HCT116 (cell line): ENCODE data around the gene IFNL3. TPM values are rescaled to one million over a fixed set of nuclear protein-coding genes. Genes with fewer than 3 reads are reported as not detected.

Experiments
- ATAC-seq: fragments of 200-7000 bp; cut with Tn5 transposase; 2 replicates; pipeline ENCODE4 v1.9.1; 2020; ENCODE audit warnings: mild to moderate bottlenecking, moderate library complexity
- BruUV-seq: library from RNA; stranded (reverse); fragments of 400-500 nt; replicated peaks from 2 replicates; lab custom pipeline; 2021; lab: Mats Ljungman, UMichigan
- CTCF ChIA-PET: fragments of 300-600 bp; sonication (Branson Sonifier 250); formaldehyde crosslinking; loops from one replicate; lab custom pipeline; 2021; ENCODE audit warnings: antibody characterized with exemption; lab: Charles Lee
- POLR2A ChIA-PET: fragments of 300-600, 350-600 bp; sonication (Branson Sonifier 250); formaldehyde crosslinking; loops from one replicate; lab custom pipeline; 2021; ENCODE audit warnings: antibody characterized with exemption; lab: Charles Lee
- RAD21 ChIA-PET, 2 experiments: fragments of 300-600 bp; sonication (Branson Sonifier 250); formaldehyde crosslinking; loops; one replicate each; lab custom pipeline; 2023; ENCODE audit warnings: low total read pairs in 2 of 2; ENCODE audit not compliant: uncharacterized antibody in 2 of 2, unreplicated experiment in 2 of 2, low non-redundant PET in 1 of 2; lab: Charles Lee
- DNase-seq: peaks from one replicate; pipeline ENCODE4 v3.0.0-alpha.2; 2010; ENCODE audit warnings: low read depth, low spot score
- H2AFZ ChIP-seq: fragments of 200-600 bp; shearing (Covaris generic), sonication (generic); 2 replicates; pipeline ENCODE4 v1.6.1; 2017; ENCODE audit warnings: low read depth, mixed run types, mixed read lengths, antibody characterized with exemption, low read length; ENCODE audit not compliant: poor library complexity, severe bottlenecking
- H3K27ac ChIP-seq: 2 replicates; pipeline ENCODE4 v1.5.1; 2012; ENCODE audit warnings: low read depth, low read length
- H3K27me3 ChIP-seq: fragments of 200-600 bp; sonication (generic); 2 replicates; pipeline ENCODE4 v1.6.1; 2016; ENCODE audit warnings: mixed run types, low read length, mixed read lengths; ENCODE audit not compliant: insufficient read depth
- H3K36me3 ChIP-seq, 2 experiments: fragments of 200-500 bp in 1 of 2; fragments of 200-600 bp in 1 of 2; sonication (Bioruptor generic) in 1 of 2; sonication (generic) in 1 of 2; 2 replicates each; pipeline versions ENCODE4 v1.5.1 to v1.6.1; 2014 to 2016; ENCODE audit warnings: low read length in 2 of 2, inconsistent platforms in 1 of 2, mixed read lengths in 1 of 2, mixed run types in 1 of 2; ENCODE audit not compliant: insufficient read depth in 2 of 2, control insufficient read depth in 1 of 2
- H3K4me1 ChIP-seq, 2 experiments: fragments of 200-600 bp in 1 of 2; sonication (generic) in 1 of 2; 2 replicates each; pipeline versions ENCODE4 v1.5.1 to v1.6.1; 2012 to 2017; ENCODE audit warnings: low read length in 2 of 2, inconsistent platforms in 1 of 2, mild to moderate bottlenecking in 1 of 2, mixed read lengths in 1 of 2, mixed run types in 1 of 2, moderate library complexity in 1 of 2; ENCODE audit not compliant: insufficient read depth in 2 of 2, control insufficient read depth in 1 of 2
- H3K4me2 ChIP-seq: fragments of 200-600 bp; sonication (generic); 2 replicates; pipeline ENCODE4 v1.6.1; 2017; ENCODE audit warnings: mixed run types, low read length, mixed read lengths
- H3K4me3 ChIP-seq, 2 experiments: fragments of 200-600 bp in 1 of 2; sonication (generic) in 1 of 2; replicated peaks in 1 of 2; 2 replicates each; pipeline ENCODE4 v1.5.1; 2011 to 2016; ENCODE audit warnings: low read length in 2 of 2, control low read depth in 1 of 2, low read depth in 1 of 2, mild to moderate bottlenecking in 1 of 2, mixed read lengths in 1 of 2, mixed run types in 1 of 2
- H3K79me2 ChIP-seq: fragments of 200-600 bp; sonication (generic); 2 replicates; pipeline ENCODE4 v1.6.1; 2017; ENCODE audit warnings: mild to moderate bottlenecking, mixed run types, low read length, moderate library complexity, mixed read lengths; ENCODE audit not compliant: insufficient read depth
- H3K9ac ChIP-seq: fragments of 200-600 bp; sonication (generic); 2 replicates; pipeline ENCODE4 v1.6.1; 2016; ENCODE audit warnings: low read length, mixed read lengths
- H3K9me2 ChIP-seq: fragments of 200-600 bp; sonication (generic), shearing (Covaris generic); 2 replicates; pipeline ENCODE4 v1.6.1; 2017; ENCODE audit warnings: mixed run types, mild to moderate bottlenecking, moderate library complexity; ENCODE audit not compliant: insufficient read depth
- H3K9me3 ChIP-seq, 2 experiments: fragments of 200-500 bp in 1 of 2; fragments of 200-600 bp in 1 of 2; sonication (Bioruptor generic) in 1 of 2; sonication (generic) in 1 of 2; 2 replicates each; pipeline ENCODE4 v1.6.1; 2014 to 2017; ENCODE audit warnings: low read length in 2 of 2, mixed read lengths in 2 of 2, inconsistent platforms in 1 of 2, low read depth in 1 of 2, mild to moderate bottlenecking in 1 of 2, mixed run types in 1 of 2, moderate library complexity in 1 of 2; ENCODE audit not compliant: control insufficient read depth in 1 of 2, insufficient read depth in 1 of 2
- H4K20me1 ChIP-seq: fragments of 200-600 bp; sonication (generic), shearing (Covaris generic); 2 replicates; pipeline ENCODE4 v1.6.1; 2017; ENCODE audit warnings: mixed run types, mild to moderate bottlenecking, moderate library complexity; ENCODE audit not compliant: insufficient read depth
- CBX3 ChIP-seq: IDR thresholded peaks from 2 replicates; pipeline ENCODE4 v1.6.1; 2012; ENCODE audit warnings: low read depth
- CEBPB ChIP-seq: IDR thresholded peaks from 2 replicates; pipeline ENCODE4 v1.6.1; 2012; ENCODE audit warnings: low read depth
- EGR1 ChIP-seq: IDR thresholded peaks from 2 replicates; pipeline ENCODE4 v1.6.1; 2012; ENCODE audit warnings: low read depth
- ELF1 ChIP-seq: IDR thresholded peaks from 2 replicates; pipeline ENCODE4 v1.6.1; 2012; ENCODE audit warnings: low read depth, borderline replicate concordance
- JUND ChIP-seq: IDR thresholded peaks from 2 replicates; pipeline ENCODE4 v1.6.1; 2012
- POLR2AphosphoS5 ChIP-seq: IDR thresholded peaks from 2 replicates; pipeline ENCODE4 v1.6.1; 2011; ENCODE audit warnings: mild to moderate bottlenecking, low read depth, low read length, moderate library complexity
- SP1 ChIP-seq: IDR thresholded peaks from 2 replicates; pipeline ENCODE4 v1.6.1; 2012; ENCODE audit warnings: low read depth
- TCF7L2 ChIP-seq: IDR thresholded peaks from 2 replicates; pipeline ENCODE4 v1.7.0; 2011; ENCODE audit warnings: borderline replicate concordance, inconsistent platforms; ENCODE audit not compliant: insufficient read depth, insufficient read length; ENCODE audit errors: extremely low read depth
- intact Hi-C: fragments of 100-400 bp; cut with micrococcal nuclease; formaldehyde crosslinking; loops from 2 replicates; pipeline ENCODE4 v1.10.0; 2022
- total RNA-seq: library from RNA; stranded (reverse); gene quantifications from one replicate; pipeline ENCODE4 v1.2.1, GENCODE V29; 2021; ENCODE audit not compliant: unreplicated experiment
- TF ChIP-seq, protein P1 (sequence below), 3 experiments: fragments of 200-600 bp in 1 of 3; sonication (generic) in 1 of 3; IDR thresholded peaks in 2 of 3; conservative IDR thresholded peaks in 1 of 3; 2 replicates each; pipeline ENCODE4 v1.5.1; 2012 to 2017; ENCODE audit warnings: low read depth in 2 of 3, low read length in 2 of 3, antibody characterized with exemption in 1 of 3, borderline replicate concordance in 1 of 3, control low read depth in 1 of 3, mild to moderate bottlenecking in 1 of 3, mixed read lengths in 1 of 3, mixed run types in 1 of 3, moderate library complexity in 1 of 3; ENCODE audit not compliant: insufficient read depth in 1 of 3

The IFNL3 gene
- total RNA-seq, 1 experiment from 2014 or later, result not detected

DNA sequence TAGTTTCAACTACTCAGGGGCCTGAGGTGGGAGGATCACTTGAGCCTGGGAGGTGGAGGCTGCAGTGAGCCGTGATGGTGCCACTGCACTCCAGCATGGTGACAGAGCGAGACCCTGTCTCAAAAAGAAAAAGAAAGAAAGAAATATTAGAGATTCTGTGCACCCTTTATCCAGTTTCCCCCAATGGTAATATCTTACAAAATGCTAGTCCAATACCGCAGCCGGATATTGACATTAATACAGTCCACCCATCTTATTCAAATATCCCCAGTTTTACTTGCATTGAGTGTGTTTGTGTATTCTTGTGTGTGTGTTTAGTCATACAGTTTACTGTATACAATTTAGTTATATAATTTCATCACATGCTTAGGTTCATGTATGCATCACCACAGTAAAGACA lies 12.4 kb upstream of the IFNL3 start:
- Histone ChIP-seq H3K27me3 (no peaks in the 10 kb centered on the region), H4K20me1 (no peaks in the 10 kb centered on the region), H3K79me2 (no peaks in the 10 kb centered on the region), H3K9me2 (no peaks in the 10 kb centered on the region), H3K36me3 (no peaks in the 10 kb centered on the region), H3K4me1 (peaks cover 3 to 13% of the 10 kb centered on the region in 2 experiments; a peak in 2 of 4 replicates), H3K9ac (no peak overlapping the region), H2AFZ (no peak overlapping the region), H3K27ac (no peak overlapping the region), H3K9me3 (no peaks in the 10 kb centered on the region), H3K4me3 (no peak overlapping the region), H3K4me2 (no peak overlapping the region)
- ChIA-PET RAD21 (no interaction called here), POLR2A (no interaction called here), CTCF (no interaction called here)
- DNase-seq, result no peak
- no TSS peak for BruUV-seq
- no peak for ATAC-seq
- no peak for TF ChIP-seq POLR2AphosphoS5
- TF ChIP-seq CEBPB, result no peak
- TF ChIP-seq ELF1, result no peak
- TF ChIP-seq JUND, result no peak
- TF ChIP-seq SP1, result no peak
- TF ChIP-seq, protein P1, sequence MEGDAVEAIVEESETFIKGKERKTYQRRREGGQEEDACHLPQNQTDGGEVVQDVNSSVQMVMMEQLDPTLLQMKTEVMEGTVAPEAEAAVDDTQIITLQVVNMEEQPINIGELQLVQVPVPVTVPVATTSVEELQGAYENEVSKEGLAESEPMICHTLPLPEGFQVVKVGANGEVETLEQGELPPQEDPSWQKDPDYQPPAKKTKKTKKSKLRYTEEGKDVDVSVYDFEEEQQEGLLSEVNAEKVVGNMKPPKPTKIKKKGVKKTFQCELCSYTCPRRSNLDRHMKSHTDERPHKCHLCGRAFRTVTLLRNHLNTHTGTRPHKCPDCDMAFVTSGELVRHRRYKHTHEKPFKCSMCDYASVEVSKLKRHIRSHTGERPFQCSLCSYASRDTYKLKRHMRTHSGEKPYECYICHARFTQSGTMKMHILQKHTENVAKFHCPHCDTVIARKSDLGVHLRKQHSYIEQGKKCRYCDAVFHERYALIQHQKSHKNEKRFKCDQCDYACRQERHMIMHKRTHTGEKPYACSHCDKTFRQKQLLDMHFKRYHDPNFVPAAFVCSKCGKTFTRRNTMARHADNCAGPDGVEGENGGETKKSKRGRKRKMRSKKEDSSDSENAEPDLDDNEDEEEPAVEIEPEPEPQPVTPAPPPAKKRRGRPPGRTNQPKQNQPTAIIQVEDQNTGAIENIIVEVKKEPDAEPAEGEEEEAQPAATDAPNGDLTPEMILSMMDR (IDR thresholded peaks at IDR 0.05 in 2 of 3, conservative IDR thresholded peaks at IDR 0.05 in 1 of 3; ENCODE audit: borderline replicate concordance in 1 of 3, insufficient read depth in 1 of 3, low read depth in 2 of 3, low read length in 2 of 3), result no peak
- no peak for TF ChIP-seq EGR1
- no peak for TF ChIP-seq TCF7L2
- TF ChIP-seq CBX3, result no peak
- intact Hi-C loops, result no loop called here
